GM18858 (cell line): Measurements from ENCODE around the gene TNC.

ENCODE experiments used
- ATAC-seq: cut with Tn5 transposase; IDR thresholded peaks from one replicate; pipeline ENCODE4 v1.9.1; 2021; ENCODE audit not compliant: unreplicated experiment

TNC gene

GRCh38 chr9:114981063-114981462 is 136.9 kb downstream of the TNC start:
- ATAC-seq, result no peak

- no peak for ATAC-seq
Measured at GRCh38 chr9:114973216-114973615, 144.7 kb downstream of the TNC start.

GRCh38 chr9:114972510-114973136 is 145.3 kb downstream of the TNC start:
- ATAC-seq, result no peak
